KMS-11 (cell line): ENCODE measurements around the gene TAF11.

Experiments
- H2AFZ ChIP-seq: fragments of 200-600 bp; sonication (generic); 2 replicates; pipeline ENCODE4 v1.6.1; 2016; ENCODE audit warnings: antibody characterized with exemption, mixed run types, low read depth
- H3K27ac ChIP-seq: fragments of 200-600 bp; sonication (generic); 2 replicates; pipeline ENCODE4 v1.6.1; 2016; ENCODE audit warnings: mild to moderate bottlenecking, mixed run types
- H3K27me3 ChIP-seq: fragments of 200-600 bp; sonication (generic); 2 replicates; pipeline ENCODE4 v1.6.1; 2017; ENCODE audit warnings: mild to moderate bottlenecking, low read depth, mixed run types, moderate library complexity; ENCODE audit not compliant: insufficient read depth
- H3K36me3 ChIP-seq: fragments of 200-600 bp; sonication (generic); 2 replicates; pipeline ENCODE4 v1.6.1; 2017; ENCODE audit warnings: mild to moderate bottlenecking, mixed run types; ENCODE audit not compliant: insufficient read depth
- H3K4me1 ChIP-seq: fragments of 200-600 bp; sonication (generic); 2 replicates; pipeline ENCODE4 v1.6.1; 2016; ENCODE audit warnings: mild to moderate bottlenecking, low read depth, mixed run types; ENCODE audit not compliant: poor library complexity, severe bottlenecking
- H3K4me2 ChIP-seq: fragments of 200-600 bp; sonication (generic); 2 replicates; pipeline ENCODE4 v1.7.0; 2016; ENCODE audit warnings: mild to moderate bottlenecking, mixed run types
- H3K4me3 ChIP-seq: fragments of 200-600 bp; sonication (generic); IDR thresholded peaks from 2 replicates; pipeline ENCODE4 v1.6.1; 2017; ENCODE audit warnings: low read depth, low read length, mixed read lengths; ENCODE audit not compliant: insufficient read depth
- H3K79me2 ChIP-seq: fragments of 200-600 bp; sonication (generic); 2 replicates; pipeline ENCODE4 v1.6.1; 2016; ENCODE audit warnings: low read depth, mixed run types; ENCODE audit not compliant: insufficient read depth
- H3K9ac ChIP-seq: fragments of 200-600 bp; sonication (generic); 2 replicates; pipeline ENCODE4 v1.6.1; 2016; ENCODE audit warnings: mild to moderate bottlenecking, mixed run types
- H4K20me1 ChIP-seq: fragments of 200-600 bp; sonication (generic); 2 replicates; pipeline ENCODE4 v1.6.1; 2016; ENCODE audit warnings: mild to moderate bottlenecking, mixed run types; ENCODE audit not compliant: insufficient read depth
- TF ChIP-seq, protein P1 (sequence below): fragments of 200-600 bp; sonication (generic); conservative IDR thresholded peaks from 2 replicates; pipeline ENCODE4 v1.6.1; 2017; ENCODE audit warnings: low read depth, mild to moderate bottlenecking, antibody characterized with exemption, low read length, moderate library complexity, mixed read lengths

TAF11 gene

DNA sequence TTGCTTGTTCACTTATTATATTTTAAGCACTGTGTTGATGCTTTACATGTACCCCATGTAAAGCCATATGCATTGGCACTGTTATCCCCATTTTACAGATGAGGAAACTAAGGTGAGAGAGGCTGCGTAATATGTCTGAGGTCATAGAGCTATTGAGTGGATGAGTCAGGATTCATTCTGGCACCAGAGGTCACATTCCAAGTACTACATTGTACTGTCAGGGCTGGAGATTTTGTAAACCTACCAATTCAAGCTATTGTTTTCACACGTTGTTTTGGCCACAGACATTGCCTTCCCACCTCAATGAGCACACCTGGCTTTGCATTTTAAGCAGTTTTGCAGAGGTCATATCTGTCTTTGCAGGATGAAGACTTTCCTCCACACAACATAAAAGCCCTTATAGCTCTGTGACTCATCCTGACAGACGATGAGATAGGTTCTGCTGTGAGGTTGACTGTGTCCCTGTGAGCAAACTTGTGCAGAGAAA is 34.4 kb upstream of the TAF11 start:
- H3K4me2 ChIP-seq, result no peak overlapping the region
- no peak overlapping the region for H2AFZ ChIP-seq
- no peaks in the 10 kb centered on the region for H3K27me3 ChIP-seq
- TF ChIP-seq, protein P1, sequence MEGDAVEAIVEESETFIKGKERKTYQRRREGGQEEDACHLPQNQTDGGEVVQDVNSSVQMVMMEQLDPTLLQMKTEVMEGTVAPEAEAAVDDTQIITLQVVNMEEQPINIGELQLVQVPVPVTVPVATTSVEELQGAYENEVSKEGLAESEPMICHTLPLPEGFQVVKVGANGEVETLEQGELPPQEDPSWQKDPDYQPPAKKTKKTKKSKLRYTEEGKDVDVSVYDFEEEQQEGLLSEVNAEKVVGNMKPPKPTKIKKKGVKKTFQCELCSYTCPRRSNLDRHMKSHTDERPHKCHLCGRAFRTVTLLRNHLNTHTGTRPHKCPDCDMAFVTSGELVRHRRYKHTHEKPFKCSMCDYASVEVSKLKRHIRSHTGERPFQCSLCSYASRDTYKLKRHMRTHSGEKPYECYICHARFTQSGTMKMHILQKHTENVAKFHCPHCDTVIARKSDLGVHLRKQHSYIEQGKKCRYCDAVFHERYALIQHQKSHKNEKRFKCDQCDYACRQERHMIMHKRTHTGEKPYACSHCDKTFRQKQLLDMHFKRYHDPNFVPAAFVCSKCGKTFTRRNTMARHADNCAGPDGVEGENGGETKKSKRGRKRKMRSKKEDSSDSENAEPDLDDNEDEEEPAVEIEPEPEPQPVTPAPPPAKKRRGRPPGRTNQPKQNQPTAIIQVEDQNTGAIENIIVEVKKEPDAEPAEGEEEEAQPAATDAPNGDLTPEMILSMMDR, result no peak
- H4K20me1 ChIP-seq, result no peaks in the 10 kb centered on the region
- no peaks in the 10 kb centered on the region for H3K4me1 ChIP-seq
- no peaks in the 10 kb centered on the region for H3K79me2 ChIP-seq
- no peaks in the 10 kb centered on the region for H3K36me3 ChIP-seq
- H3K27ac ChIP-seq, result no peak overlapping the region
- H3K9ac ChIP-seq, result no peak overlapping the region
- no peak overlapping the region for H3K4me3 ChIP-seq

DNA sequence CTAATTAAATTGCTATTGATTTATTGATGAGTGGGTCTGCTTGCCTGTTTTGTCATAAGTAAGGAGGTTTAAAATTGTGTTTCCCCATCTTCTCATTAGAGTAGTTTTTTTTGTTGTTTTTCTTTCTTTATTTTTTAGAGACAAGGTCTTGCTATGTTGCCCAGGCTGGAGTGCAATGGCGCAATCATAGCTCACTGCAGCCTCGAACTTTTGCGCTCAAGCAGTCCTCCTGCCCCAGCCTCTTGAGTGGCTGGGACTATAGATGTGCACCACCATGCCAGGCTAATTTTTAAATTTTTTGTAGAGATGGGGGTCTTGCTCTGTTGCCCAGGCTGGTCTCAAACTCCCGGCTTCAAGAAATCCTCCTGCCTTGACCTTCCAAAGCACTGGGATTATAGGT is 32.3 kb upstream of the TAF11 start:
- H3K9ac ChIP-seq, result no peak overlapping the region
- H3K4me3 ChIP-seq, result no peak overlapping the region
- no peaks in the 10 kb centered on the region for H3K79me2 ChIP-seq
- H3K4me2 ChIP-seq, result no peak overlapping the region
- H3K27ac ChIP-seq, result no peak overlapping the region
- no peak overlapping the region for H2AFZ ChIP-seq
- H3K36me3 ChIP-seq, result no peaks in the 10 kb centered on the region
- no peaks in the 10 kb centered on the region for H3K27me3 ChIP-seq
- no peaks in the 10 kb centered on the region for H4K20me1 ChIP-seq
- no peaks in the 10 kb centered on the region for H3K4me1 ChIP-seq
- TF ChIP-seq, protein P1, result no peak

DNA sequence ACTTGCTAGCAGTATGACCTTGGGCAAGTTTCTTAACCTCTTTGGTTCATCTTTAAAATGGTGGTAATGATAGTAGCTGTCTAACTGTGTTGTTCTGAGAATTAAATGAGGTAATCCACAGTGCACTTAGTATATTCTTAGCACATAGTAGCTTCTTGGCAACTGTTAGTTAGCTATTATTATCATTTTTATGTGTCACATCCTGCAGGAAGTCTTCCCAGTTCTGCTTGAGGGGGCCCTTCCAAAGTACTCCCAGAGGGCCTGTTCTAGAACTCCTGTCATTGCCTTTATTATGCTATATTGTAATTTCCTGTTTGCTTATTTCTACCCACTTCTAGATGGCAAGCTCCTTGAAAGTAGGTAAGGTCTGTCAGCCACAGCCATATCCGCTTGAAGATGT is 31.8 kb upstream of the TAF11 start:
- Histone ChIP-seq H3K9ac (no peak overlapping the region), H3K36me3 (no peaks in the 10 kb centered on the region), H3K27ac (no peak overlapping the region), H4K20me1 (no peaks in the 10 kb centered on the region), H3K4me1 (no peaks in the 10 kb centered on the region), H3K79me2 (no peaks in the 10 kb centered on the region), H3K4me2 (no peak overlapping the region), H3K27me3 (no peaks in the 10 kb centered on the region), H2AFZ (no peak overlapping the region), H3K4me3 (no peak overlapping the region)
- TF ChIP-seq, protein P1, result no peak

DNA sequence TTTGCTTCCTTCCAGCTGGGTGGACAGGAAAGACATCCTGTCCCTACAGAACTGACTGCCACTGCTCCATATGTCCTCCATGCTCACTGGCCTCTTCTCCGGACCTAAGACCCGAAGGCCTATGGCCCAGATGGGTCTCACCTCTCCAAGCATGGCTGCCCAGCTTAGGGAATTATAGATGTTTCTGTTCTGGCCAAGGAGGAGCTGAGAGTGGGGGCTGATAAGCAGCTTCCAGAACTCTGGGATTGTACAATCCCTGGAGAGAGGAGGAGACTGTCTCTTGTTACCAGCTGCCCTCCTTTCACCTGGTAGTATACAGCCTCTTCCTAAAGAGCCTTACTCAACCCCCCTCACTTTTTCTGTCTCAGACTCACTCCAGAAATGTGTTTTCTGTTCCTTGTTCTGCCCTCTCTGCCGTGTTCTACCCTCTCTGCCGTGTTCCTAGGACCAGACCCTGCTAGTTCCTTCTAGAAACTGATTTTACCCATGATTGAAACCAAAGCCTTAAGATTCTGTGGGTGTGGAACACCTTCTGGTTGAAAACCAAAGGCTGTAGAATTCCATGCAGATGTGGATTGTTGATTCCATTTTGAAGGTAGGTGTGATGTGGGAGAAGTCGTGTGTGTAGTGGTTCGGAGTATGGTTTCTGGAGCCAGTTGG is 29.9 kb upstream of the TAF11 start:
- no peak overlapping the region for H3K27ac ChIP-seq
- no peaks in the 10 kb centered on the region for H3K79me2 ChIP-seq
- peaks cover 7% of the 10 kb centered on the region; the same call in 1 of the 2 replicates for H4K20me1 ChIP-seq
- TF ChIP-seq, protein P1, result no peak
- peaks cover 3% of the 10 kb centered on the region; the same call in 1 of the 2 replicates for H3K27me3 ChIP-seq
- peaks cover 13% of the 10 kb centered on the region for H3K4me1 ChIP-seq
- H3K36me3 ChIP-seq, result no peaks in the 10 kb centered on the region
- H3K4me3 ChIP-seq, result no peak overlapping the region
- no peak overlapping the region for H3K4me2 ChIP-seq
- no peak overlapping the region for H2AFZ ChIP-seq
- no peak overlapping the region for H3K9ac ChIP-seq
